ENCODE data around the gene PSAP.

PSAP gene

GRCh38 chr10:71810048-71810750 is 40.9 kb downstream of the PSAP start:
- TF ChIP-seq CTCF (conservative IDR thresholded peaks at IDR 0.05; ENCODE audit: low read length): no peak
- no peak for TF ChIP-seq EZH2phosphoT487 (IDR thresholded peaks at IDR 0.05; ENCODE audit: borderline replicate concordance)
- no peaks in the 10 kb centered on the region for H3K27me3 ChIP-seq (ENCODE audit: insufficient read depth, low read length, poor library complexity, severe bottlenecking)
- no peaks in the 10 kb centered on the region for H3K4me1 ChIP-seq (ENCODE audit: insufficient read depth, low read length, poor library complexity, severe bottlenecking)
- no peaks in the 10 kb centered on the region for H3K9me2 ChIP-seq (replicated peaks; ENCODE audit: low read depth, low read length)
- no peaks in the 10 kb centered on the region for H3F3A ChIP-seq (ENCODE audit: low read depth)
- H3K36me3 ChIP-seq (ENCODE audit: insufficient read depth, low read length): no peaks in the 10 kb centered on the region; the same call in 1 of the 2 replicates
- no peaks in the 10 kb centered on the region for H3K9me3 ChIP-seq (ENCODE audit: insufficient read depth, low read depth, low read length)
- no peak overlapping the region for H3K4me2 ChIP-seq (ENCODE audit: low read depth, low read length, poor library complexity, severe bottlenecking)
- no peak overlapping the region for H3K9ac ChIP-seq (ENCODE audit: low read depth, low read length, poor library complexity, severe bottlenecking)
- H4K20me1 ChIP-seq (ENCODE audit: insufficient read depth, low read length, poor library complexity, severe bottlenecking): no peaks in the 10 kb centered on the region
- no peak overlapping the region for H3K4me3 ChIP-seq (ENCODE audit: low read length, poor library complexity, severe bottlenecking)
- no peak overlapping the region for H2AFZ ChIP-seq (ENCODE audit: low read length)
- H3K79me2 ChIP-seq (ENCODE audit: insufficient read depth, low read length): no peaks in the 10 kb centered on the region

- no peaks in the 10 kb centered on the region for H3K9me3 ChIP-seq (ENCODE audit: insufficient read depth, low read depth, low read length)
- no peaks in the 10 kb centered on the region for H3K79me2 ChIP-seq (ENCODE audit: insufficient read depth, low read length)
- no peaks in the 10 kb centered on the region for H3K4me1 ChIP-seq (ENCODE audit: insufficient read depth, low read length, poor library complexity, severe bottlenecking)
- no peak overlapping the region for H3K9ac ChIP-seq (ENCODE audit: low read depth, low read length, poor library complexity, severe bottlenecking)
- H3F3A ChIP-seq (ENCODE audit: low read depth): no peaks in the 10 kb centered on the region
- H3K4me3 ChIP-seq (ENCODE audit: low read length, poor library complexity, severe bottlenecking): no peak overlapping the region
- no peak for TF ChIP-seq CTCF (conservative IDR thresholded peaks at IDR 0.05; ENCODE audit: low read length)
- no peak for TF ChIP-seq EZH2phosphoT487 (IDR thresholded peaks at IDR 0.05; ENCODE audit: borderline replicate concordance)
- H3K4me2 ChIP-seq (ENCODE audit: low read depth, low read length, poor library complexity, severe bottlenecking): no peak overlapping the region
- no peaks in the 10 kb centered on the region for H3K36me3 ChIP-seq (ENCODE audit: insufficient read depth, low read length)
- H2AFZ ChIP-seq (ENCODE audit: low read length): no peak overlapping the region
- H3K9me2 ChIP-seq (replicated peaks; ENCODE audit: low read depth, low read length): no peaks in the 10 kb centered on the region
- no peaks in the 10 kb centered on the region for H4K20me1 ChIP-seq (ENCODE audit: insufficient read depth, low read length, poor library complexity, severe bottlenecking)
- H3K27me3 ChIP-seq (ENCODE audit: insufficient read depth, low read length, poor library complexity, severe bottlenecking): no peaks in the 10 kb centered on the region
These were observed 41.4 kb downstream of the PSAP start for GRCh38 chr10:71809628-71810027.

GRCh38 chr10:71807557-71808510 is 43.2 kb downstream of the PSAP start:
- H3K9me3 ChIP-seq (ENCODE audit: insufficient read depth, low read depth, low read length): no peaks in the 10 kb centered on the region
- no peaks in the 10 kb centered on the region for H3K9me2 ChIP-seq (replicated peaks; ENCODE audit: low read depth, low read length)
- H3K4me2 ChIP-seq (ENCODE audit: low read depth, low read length, poor library complexity, severe bottlenecking): no peak overlapping the region
- no peak overlapping the region for H2AFZ ChIP-seq (ENCODE audit: low read length)
- H3F3A ChIP-seq (ENCODE audit: low read depth): no peaks in the 10 kb centered on the region
- no peak overlapping the region for H3K4me3 ChIP-seq (ENCODE audit: low read length, poor library complexity, severe bottlenecking)
- H3K4me1 ChIP-seq (ENCODE audit: insufficient read depth, low read length, poor library complexity, severe bottlenecking): no peaks in the 10 kb centered on the region
- TF ChIP-seq EZH2phosphoT487 (IDR thresholded peaks at IDR 0.05; ENCODE audit: borderline replicate concordance) (no peak), CTCF (conservative IDR thresholded peaks at IDR 0.05; ENCODE audit: low read length) (no peak)
- no peaks in the 10 kb centered on the region for H4K20me1 ChIP-seq (ENCODE audit: insufficient read depth, low read length, poor library complexity, severe bottlenecking)
- no peaks in the 10 kb centered on the region for H3K27me3 ChIP-seq (ENCODE audit: insufficient read depth, low read length, poor library complexity, severe bottlenecking)
- no peak overlapping the region for H3K9ac ChIP-seq (ENCODE audit: low read depth, low read length, poor library complexity, severe bottlenecking)
- no peaks in the 10 kb centered on the region for H3K79me2 ChIP-seq (ENCODE audit: insufficient read depth, low read length)
- no peaks in the 10 kb centered on the region for H3K36me3 ChIP-seq (ENCODE audit: insufficient read depth, low read length)
